ENCODE data around the gene HMGN2.

DNA sequence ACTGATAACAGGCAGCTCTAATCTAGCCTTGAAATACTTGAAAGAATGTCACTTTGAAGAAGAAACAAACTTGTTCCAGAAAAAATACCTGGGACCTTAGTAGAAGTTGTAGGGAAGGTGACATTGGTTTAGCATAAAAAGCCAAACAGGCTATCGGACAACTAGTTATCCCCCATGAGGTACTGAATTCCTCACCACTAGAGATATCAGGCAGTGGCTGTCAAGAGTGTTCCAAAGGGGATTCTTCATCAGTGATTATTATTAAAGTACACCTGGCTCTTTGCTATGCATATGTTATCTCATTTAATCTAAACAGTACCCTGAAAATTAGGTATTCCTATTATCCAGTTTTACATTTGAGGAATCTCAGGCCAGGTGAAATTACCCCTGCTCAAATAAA is 13.1 kb upstream of the HMGN2 start:
- TF ChIP-seq EZH2 (IDR thresholded peaks at IDR 0.05; ENCODE audit: borderline replicate concordance, insufficient read depth, low read depth, low read length, poor library complexity, severe bottlenecking), result no peak
- TF ChIP-seq, protein P1, sequence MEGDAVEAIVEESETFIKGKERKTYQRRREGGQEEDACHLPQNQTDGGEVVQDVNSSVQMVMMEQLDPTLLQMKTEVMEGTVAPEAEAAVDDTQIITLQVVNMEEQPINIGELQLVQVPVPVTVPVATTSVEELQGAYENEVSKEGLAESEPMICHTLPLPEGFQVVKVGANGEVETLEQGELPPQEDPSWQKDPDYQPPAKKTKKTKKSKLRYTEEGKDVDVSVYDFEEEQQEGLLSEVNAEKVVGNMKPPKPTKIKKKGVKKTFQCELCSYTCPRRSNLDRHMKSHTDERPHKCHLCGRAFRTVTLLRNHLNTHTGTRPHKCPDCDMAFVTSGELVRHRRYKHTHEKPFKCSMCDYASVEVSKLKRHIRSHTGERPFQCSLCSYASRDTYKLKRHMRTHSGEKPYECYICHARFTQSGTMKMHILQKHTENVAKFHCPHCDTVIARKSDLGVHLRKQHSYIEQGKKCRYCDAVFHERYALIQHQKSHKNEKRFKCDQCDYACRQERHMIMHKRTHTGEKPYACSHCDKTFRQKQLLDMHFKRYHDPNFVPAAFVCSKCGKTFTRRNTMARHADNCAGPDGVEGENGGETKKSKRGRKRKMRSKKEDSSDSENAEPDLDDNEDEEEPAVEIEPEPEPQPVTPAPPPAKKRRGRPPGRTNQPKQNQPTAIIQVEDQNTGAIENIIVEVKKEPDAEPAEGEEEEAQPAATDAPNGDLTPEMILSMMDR (IDR thresholded peaks at IDR 0.05), result no peak

Measured in B cell (primary cell).